Heart left ventricle (tissue), 13 donors: ENCODE results near the gene ADGRB3.

Experiments
- POLR2A ChIP-seq, 2 donors: fragments of 450-650 bp; IDR thresholded peaks; one replicate each; pipeline ENCODE4 v1.6.1; 2017; ENCODE audit warnings: antibody characterized with exemption in 2 of 2, mild to moderate bottlenecking in 2 of 2, moderate library complexity in 2 of 2
- TF ChIP-seq, protein P1 (sequence below), 12 donors: fragments of 200-600 bp; sonication (generic) in 4 of 12; IDR thresholded peaks; one replicate each; pipeline versions ENCODE4 v1.5.0 to v1.8.0; 2018 to 2022; ENCODE audit warnings: antibody characterized with exemption in 12 of 12, mild to moderate bottlenecking in 5 of 12
- donor health status: ischemic (EF 13 %, LVEDD 7.1; RV severe dilation, severe dysfunction).
- donor health status: DM: no; HTN: yes; CAD: no.
- donor health status: DM: no; HTN: no; CAD: no.
- donor health status: ischemic (EF 25% LVEDD 6.9; RV normal size, moderate dysfunction).
- donor health status: ischemic (EF 25% LVEDD 5.7; RV mildly dilated, moderate dysfunction).
- donor health status: ischemic (EF 35%, LVEDD 5.7; RV mildly dilated, moderate dysfunction).
- donor health status: nonischemic (EF 11% LVEDD 7.7; RV severe dilation, severe dysfunction).
- donor health status: DM: yes; HTN: yes; CAD: no.
- donor health status: PGD.
- donor health status: ischemic (EF 29% LVEDD 5.4; RV normal size, mild dysfunction).
- donor health status: nonischemic (EF 23%, LVEDD 6.1; RV moderate dilation, normal function).

- TF ChIP-seq, protein P1, sequence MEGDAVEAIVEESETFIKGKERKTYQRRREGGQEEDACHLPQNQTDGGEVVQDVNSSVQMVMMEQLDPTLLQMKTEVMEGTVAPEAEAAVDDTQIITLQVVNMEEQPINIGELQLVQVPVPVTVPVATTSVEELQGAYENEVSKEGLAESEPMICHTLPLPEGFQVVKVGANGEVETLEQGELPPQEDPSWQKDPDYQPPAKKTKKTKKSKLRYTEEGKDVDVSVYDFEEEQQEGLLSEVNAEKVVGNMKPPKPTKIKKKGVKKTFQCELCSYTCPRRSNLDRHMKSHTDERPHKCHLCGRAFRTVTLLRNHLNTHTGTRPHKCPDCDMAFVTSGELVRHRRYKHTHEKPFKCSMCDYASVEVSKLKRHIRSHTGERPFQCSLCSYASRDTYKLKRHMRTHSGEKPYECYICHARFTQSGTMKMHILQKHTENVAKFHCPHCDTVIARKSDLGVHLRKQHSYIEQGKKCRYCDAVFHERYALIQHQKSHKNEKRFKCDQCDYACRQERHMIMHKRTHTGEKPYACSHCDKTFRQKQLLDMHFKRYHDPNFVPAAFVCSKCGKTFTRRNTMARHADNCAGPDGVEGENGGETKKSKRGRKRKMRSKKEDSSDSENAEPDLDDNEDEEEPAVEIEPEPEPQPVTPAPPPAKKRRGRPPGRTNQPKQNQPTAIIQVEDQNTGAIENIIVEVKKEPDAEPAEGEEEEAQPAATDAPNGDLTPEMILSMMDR (IDR thresholded peaks at IDR 0.05): no peak
- no peak for TF ChIP-seq POLR2A (IDR thresholded peaks at IDR 0.05)
These were observed 108.0 kb downstream of the ADGRB3 start for GRCh38 chr6:68743099-68743498.
